Measurements from ENCODE around the gene PLIN1. TPM values are rescaled to one million over a fixed set of nuclear protein-coding genes. Genes with fewer than 3 reads are reported as not detected.

The PLIN1 gene
- total RNA-seq, 1 experiment from 2014 or later: 0.32 TPM

DNA sequence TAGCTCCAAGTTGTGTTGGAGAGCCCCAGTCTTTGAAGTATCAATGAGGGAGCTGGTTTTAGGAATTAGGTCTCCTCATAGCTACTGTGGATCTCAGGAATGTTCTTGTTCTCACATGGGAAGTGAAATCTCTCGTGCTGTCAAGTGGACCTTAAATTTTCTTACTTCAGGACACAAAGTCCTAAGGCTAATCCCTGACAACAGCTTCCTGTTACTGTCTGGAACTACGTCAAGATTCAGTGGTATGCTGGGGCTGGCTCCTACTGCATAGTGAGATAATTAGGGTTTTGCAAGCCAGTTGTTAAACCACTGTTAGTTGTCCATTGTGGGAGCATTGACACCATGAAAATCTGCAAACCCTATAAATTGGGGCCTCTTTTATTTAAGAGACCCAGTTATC lies 49.1 kb upstream of the PLIN1 start (continued):
- TF ChIP-seq CTCF (IDR thresholded peaks at IDR 0.05 in 2 of 3, conservative IDR thresholded peaks at IDR 0.05 in 1 of 3; ENCODE audit: borderline replicate concordance in 1 of 3, insufficient read depth in 1 of 3, low read depth in 2 of 3, low read length in 2 of 3) (no peak), SIN3A (IDR thresholded peaks at IDR 0.05; ENCODE audit: low read depth) (no peak), SRF (IDR thresholded peaks at IDR 0.05; ENCODE audit: low read depth) (no peak), MAX (IDR thresholded peaks at IDR 0.05) (no peak), ATF3 (IDR thresholded peaks at IDR 0.05) (no peak), CEBPB (IDR thresholded peaks at IDR 0.05; ENCODE audit: low read depth) (no peak), EZH2phosphoT487 (IDR thresholded peaks at IDR 0.05; ENCODE audit: borderline replicate concordance) (no peak), YY1 (IDR thresholded peaks at IDR 0.05; ENCODE audit: extremely low read depth, insufficient replicate concordance, low read depth, low read length) (no peak), POLR2A (IDR thresholded peaks at IDR 0.05; ENCODE audit: borderline replicate concordance, extremely low read depth, insufficient read depth, insufficient read length) (no peak), SP1 (IDR thresholded peaks at IDR 0.05; ENCODE audit: low read depth) (no peak)
- TF ChIP-seq, protein P1, sequence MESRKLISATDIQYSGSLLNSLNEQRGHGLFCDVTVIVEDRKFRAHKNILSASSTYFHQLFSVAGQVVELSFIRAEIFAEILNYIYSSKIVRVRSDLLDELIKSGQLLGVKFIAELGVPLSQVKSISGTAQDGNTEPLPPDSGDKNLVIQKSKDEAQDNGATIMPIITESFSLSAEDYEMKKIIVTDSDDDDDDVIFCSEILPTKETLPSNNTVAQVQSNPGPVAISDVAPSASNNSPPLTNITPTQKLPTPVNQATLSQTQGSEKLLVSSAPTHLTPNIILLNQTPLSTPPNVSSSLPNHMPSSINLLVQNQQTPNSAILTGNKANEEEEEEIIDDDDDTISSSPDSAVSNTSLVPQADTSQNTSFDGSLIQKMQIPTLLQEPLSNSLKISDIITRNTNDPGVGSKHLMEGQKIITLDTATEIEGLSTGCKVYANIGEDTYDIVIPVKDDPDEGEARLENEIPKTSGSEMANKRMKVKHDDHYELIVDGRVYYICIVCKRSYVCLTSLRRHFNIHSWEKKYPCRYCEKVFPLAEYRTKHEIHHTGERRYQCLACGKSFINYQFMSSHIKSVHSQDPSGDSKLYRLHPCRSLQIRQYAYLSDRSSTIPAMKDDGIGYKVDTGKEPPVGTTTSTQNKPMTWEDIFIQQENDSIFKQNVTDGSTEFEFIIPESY (IDR thresholded peaks at IDR 0.05; ENCODE audit: extremely low read depth, insufficient replicate concordance, low read length): no peak

DNA sequence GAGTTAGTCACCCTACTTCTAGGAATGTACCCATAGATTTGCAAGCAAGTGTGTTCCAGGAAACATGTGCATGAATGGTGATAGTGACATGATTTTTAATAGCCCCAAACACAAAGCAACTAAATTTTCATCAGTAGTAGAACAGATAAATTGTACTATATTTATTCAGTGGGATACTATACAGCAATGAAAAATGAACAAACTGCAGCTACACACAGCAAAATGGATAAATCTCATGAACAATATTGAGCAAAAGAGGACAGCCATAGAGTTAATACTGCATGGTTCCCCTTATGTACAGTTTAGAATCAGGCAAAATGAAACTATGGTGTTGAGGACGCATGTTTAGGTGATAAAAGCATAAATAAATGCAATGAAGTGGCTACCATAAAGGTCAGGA lies 45.9 kb upstream of the PLIN1 start:
- H3K79me2 ChIP-seq (ENCODE audit: insufficient read depth, low read length): no peaks in the 10 kb centered on the region
- TF ChIP-seq MAX (IDR thresholded peaks at IDR 0.05) (no peak), YY1 (IDR thresholded peaks at IDR 0.05; ENCODE audit: extremely low read depth, insufficient replicate concordance, low read depth, low read length) (no peak), ATF3 (IDR thresholded peaks at IDR 0.05) (no peak), ZNF274 (IDR thresholded peaks at IDR 0.05; ENCODE audit: low read depth, low read length) (no peak), JUND (IDR thresholded peaks at IDR 0.05) (no peak), TCF7L2 (IDR thresholded peaks at IDR 0.05; ENCODE audit: borderline replicate concordance, extremely low read depth, insufficient read depth, insufficient read length) (no peak), EZH2phosphoT487 (IDR thresholded peaks at IDR 0.05; ENCODE audit: borderline replicate concordance) (no peak), FOSL1 (IDR thresholded peaks at IDR 0.05; ENCODE audit: low read depth) (no peak), RAD21 (IDR thresholded peaks at IDR 0.05; ENCODE audit: low read depth) (no peak), SIN3A (IDR thresholded peaks at IDR 0.05; ENCODE audit: low read depth) (no peak), ZFX (IDR thresholded peaks at IDR 0.05) (no peak)
- no TSS peak for BruUV-seq (replicated peaks)
- no peak for ATAC-seq
- peaks cover 0 to 4% of the 10 kb centered on the region in 2 experiments; a peak in 1 of 4 replicates for H3K9me3 ChIP-seq (ENCODE audit: control insufficient read depth in 1 of 2, insufficient read depth in 1 of 2, low read depth in 1 of 2, low read length in 2 of 2)
- no peak overlapping the region for H3K27ac ChIP-seq (ENCODE audit: low read depth, low read length)
- H3K4me1 ChIP-seq (ENCODE audit: control insufficient read depth in 1 of 2, insufficient read depth in 2 of 2, low read length in 2 of 2): no peaks in the 10 kb centered on the region
- H3K4me2 ChIP-seq (ENCODE audit: low read length): no peak overlapping the region
- no peak for DNase-seq (ENCODE audit: low read depth, low spot score)
- H3K36me3 ChIP-seq (ENCODE audit: control insufficient read depth in 1 of 2, insufficient read depth in 2 of 2, low read length in 2 of 2): no peaks in the 10 kb centered on the region
- intact Hi-C loops (cut with micrococcal nuclease): no loop called here
- no peak overlapping the region for H3K4me3 ChIP-seq (replicated peaks in 1 of 2; ENCODE audit: low read depth in 1 of 2, low read length in 2 of 2)
- H2AFZ ChIP-seq (ENCODE audit: low read depth, low read length, poor library complexity, severe bottlenecking): no peak overlapping the region
- no peak overlapping the region for H3K9ac ChIP-seq (ENCODE audit: low read length)
- H3K27me3 ChIP-seq (ENCODE audit: insufficient read depth, low read length): no peaks in the 10 kb centered on the region
- POLR2A ChIA-PET: no interaction called here
- RAD21 ChIA-PET (ENCODE audit: low non-redundant PET in 1 of 2, low total read pairs in 2 of 2, uncharacterized antibody in 2 of 2, unreplicated experiment in 2 of 2): no interaction called here
- H3K9me2 ChIP-seq (ENCODE audit: insufficient read depth): no peaks in the 10 kb centered on the region
- CTCF ChIA-PET: no interaction called here
- no peaks in the 10 kb centered on the region for H4K20me1 ChIP-seq (ENCODE audit: insufficient read depth)
